Large intestine (tissue), 12 donors: Measurements from ENCODE around the gene ALDH8A1. TPM values are rescaled to one million over a fixed set of nuclear protein-coding genes. Genes with fewer than 3 reads are reported as not detected.

Experiments
- DNase-seq, 2 donors: peaks; one replicate each; pipeline versions ENCODE4 v3.0.0 to v3.0.0-alpha.2; 2013
- H3K27ac ChIP-seq: one replicate; pipeline ENCODE4 v1.5.1; 2013; ENCODE audit warnings: low read length
- H3K27me3 ChIP-seq: 2 replicates; pipeline ENCODE4 v1.6.1; 2013; ENCODE audit warnings: low read length; ENCODE audit not compliant: control insufficient read depth, insufficient read depth
- H3K36me3 ChIP-seq: 2 replicates; pipeline ENCODE4 v1.6.1; 2013; ENCODE audit warnings: low read length; ENCODE audit not compliant: control insufficient read depth, insufficient read depth
- H3K4me1 ChIP-seq: one replicate; pipeline ENCODE4 v1.6.1; 2013; ENCODE audit warnings: low read length; ENCODE audit not compliant: control insufficient read depth, insufficient read depth
- H3K4me3 ChIP-seq: one replicate; pipeline ENCODE4 v1.5.1; 2013; ENCODE audit warnings: low read length
- H3K9me3 ChIP-seq: one replicate; pipeline ENCODE4 v1.6.1; 2013; ENCODE audit warnings: mild to moderate bottlenecking, low read depth, low read length, moderate library complexity; ENCODE audit not compliant: control insufficient read depth
- WGBS: methylation state at CpG from one replicate; pipeline ENCODE4 v1.1.5; 2013; ENCODE audit warnings: low lambda C conversion rate; ENCODE audit not compliant: insufficient coverage; 5-methylcytosine and 5-hydroxymethylcytosine counted together
- long read RNA-seq, 11 donors: transcript quantifications; one replicate each; lab custom pipeline, GENCODE V29; 2026
- polyA plus RNA-seq: library from polyadenylated mRNA; unstranded; fragments of 120-200 nt; gene quantifications from one replicate; pipeline ENCODE4 v1.2.1, GENCODE V29; 2013

Gene ALDH8A1
- 0.70 TPM for polyA plus RNA-seq
- long read RNA-seq, donor 1, result 0 reads
- long read RNA-seq, donor 2, result 0 reads
- long read RNA-seq, donor 3, result 0 reads
- long read RNA-seq, donor 4, result 0 reads
- long read RNA-seq, donor 5, result 0 reads
- long read RNA-seq, donor 6, result 0 reads
- long read RNA-seq, donor 7, result 0 reads
- long read RNA-seq, donor 8, result 0 reads
- long read RNA-seq, donor 9, result 0 reads
- long read RNA-seq, donor 10, result 0 reads
- long read RNA-seq, donor 11, result 0 reads

- Histone ChIP-seq H3K27me3 (no peaks in the 10 kb centered on the region), H3K9me3 (peaks cover 3% of the 10 kb centered on the region), H3K4me1 (peaks cover 7% of the 10 kb centered on the region), H3K27ac (no peak within 1 kb of the TSS), H3K36me3 (no peaks in the 10 kb centered on the region), H3K4me3 (no peak within 1 kb of the TSS)
- WGBS, result no CpG with 5 or more reads among the region's 4 CpGs
- DNase-seq, result no peak
Observed at GRCh38 chr6:134949927-134950326, at the start of gene ALDH8A1. Gene ALDH8A1 (minus strand): TSS chr6:134950101. CDS start chr6:134950053, 48 bp downstream.

GRCh38 chr6:134999107-134999506 is 49.2 kb upstream of the ALDH8A1 start:
- Histone ChIP-seq H3K9me3 (no peaks in the 10 kb centered on the region), H3K4me3 (no peak overlapping the region), H3K27me3 (no peaks in the 10 kb centered on the region), H3K27ac (no peak overlapping the region), H3K36me3 (peaks cover 12% of the 10 kb centered on the region), H3K4me1 (no peaks in the 10 kb centered on the region)
- WGBS, result 86% methylated on average over 1 of the region's 1 CpG
- DNase-seq, result no peak

GRCh38 chr6:134997133-134997995 is 47.5 kb upstream of the ALDH8A1 start:
- Histone ChIP-seq H3K27me3 (no peaks in the 10 kb centered on the region), H3K27ac (no peak overlapping the region), H3K9me3 (no peaks in the 10 kb centered on the region), H3K4me1 (no peaks in the 10 kb centered on the region), H3K36me3 (peaks cover 17% of the 10 kb centered on the region), H3K4me3 (no peak overlapping the region)
- no peak for DNase-seq
- WGBS, result 95% methylated on average over 4 of the region's 9 CpGs

GRCh38 chr6:134995536-134995935 is 45.6 kb upstream of the ALDH8A1 start:
- H3K9me3 ChIP-seq, result no peaks in the 10 kb centered on the region
- H3K27me3 ChIP-seq, result no peaks in the 10 kb centered on the region
- H3K36me3 ChIP-seq, result peaks cover 18% of the 10 kb centered on the region
- no CpG with 5 or more reads among the region's 1 CpG for WGBS
- no peak overlapping the region for H3K27ac ChIP-seq
- H3K4me1 ChIP-seq, result no peaks in the 10 kb centered on the region
- DNase-seq, result no peak
- H3K4me3 ChIP-seq, result no peak overlapping the region

GRCh38 chr6:134994431-134994830 is 44.5 kb upstream of the ALDH8A1 start:
- Histone ChIP-seq H3K36me3 (peaks cover 22% of the 10 kb centered on the region), H3K4me1 (no peaks in the 10 kb centered on the region), H3K4me3 (no peak overlapping the region), H3K27me3 (no peaks in the 10 kb centered on the region), H3K9me3 (no peaks in the 10 kb centered on the region), H3K27ac (no peak overlapping the region)
- no peak for DNase-seq

GRCh38 chr6:134992155-134992554 is 42.3 kb upstream of the ALDH8A1 start:
- Histone ChIP-seq H3K36me3 (peaks cover 22% of the 10 kb centered on the region), H3K27me3 (no peaks in the 10 kb centered on the region), H3K9me3 (no peaks in the 10 kb centered on the region), H3K4me1 (no peaks in the 10 kb centered on the region), H3K4me3 (no peak overlapping the region), H3K27ac (no peak overlapping the region)
- DNase-seq, result no peak
- WGBS, result 100% methylated on average over 2 of the region's 6 CpGs

GRCh38 chr6:134990262-134990661 is 40.4 kb upstream of the ALDH8A1 start:
- DNase-seq, result no peak
- H3K27ac ChIP-seq, result no peak overlapping the region
- no peaks in the 10 kb centered on the region for H3K4me1 ChIP-seq
- H3K27me3 ChIP-seq, result no peaks in the 10 kb centered on the region
- H3K9me3 ChIP-seq, result no peaks in the 10 kb centered on the region
- H3K4me3 ChIP-seq, result no peak overlapping the region
- 100% methylated on average over 1 of the region's 3 CpGs for WGBS
- peaks cover 17% of the 10 kb centered on the region for H3K36me3 ChIP-seq

- 57% methylated on average over 1 of the region's 1 CpG for WGBS
- Histone ChIP-seq H3K9me3 (no peaks in the 10 kb centered on the region), H3K36me3 (peaks cover 25% of the 10 kb centered on the region), H3K4me3 (no peak overlapping the region), H3K27ac (no peak overlapping the region), H3K27me3 (no peaks in the 10 kb centered on the region), H3K4me1 (no peaks in the 10 kb centered on the region)
- no peak for DNase-seq
Observed at GRCh38 chr6:134984821-134985220, 34.9 kb upstream of the ALDH8A1 start.

- H3K36me3 ChIP-seq, result peaks cover 29% of the 10 kb centered on the region
- no peak overlapping the region for H3K4me3 ChIP-seq
Observed at GRCh38 chr6:134983823-134984222, 33.9 kb upstream of the ALDH8A1 start.

GRCh38 chr6:134982161-134982560 is 32.3 kb upstream of the ALDH8A1 start:
- H3K36me3 ChIP-seq, result peaks cover 26% of the 10 kb centered on the region
- no peak overlapping the region for H3K27ac ChIP-seq
- no peaks in the 10 kb centered on the region for H3K27me3 ChIP-seq
- no peak for DNase-seq
- H3K4me1 ChIP-seq, result no peaks in the 10 kb centered on the region
- WGBS, result no CpG with 5 or more reads among the region's 3 CpGs
- H3K4me3 ChIP-seq, result no peak overlapping the region
- H3K9me3 ChIP-seq, result no peaks in the 10 kb centered on the region

More at GRCh38 chr6:134983823-134984222, 33.9 kb upstream of the ALDH8A1 start:
- 100% methylated on average over 1 of the region's 2 CpGs for WGBS
- H3K27ac ChIP-seq, result no peak overlapping the region
- no peaks in the 10 kb centered on the region for H3K27me3 ChIP-seq
- H3K4me1 ChIP-seq, result no peaks in the 10 kb centered on the region
- no peak for DNase-seq
- no peaks in the 10 kb centered on the region for H3K9me3 ChIP-seq
